Stomach (tissue), 9 donors: ENCODE measurements around the gene PTPRJ. TPM values are rescaled to one million over a fixed set of nuclear protein-coding genes. Genes with fewer than 3 reads are reported as not detected.

Experiments used
- DNase-seq, 2 donors: peaks; one replicate each; pipeline versions ENCODE4 v3.0.0 to v3.0.0-alpha.2; 2013 to 2019
- H3K27ac ChIP-seq, 5 donors: fragments of 200-600 bp in 4 of 5; sonication (generic) in 4 of 5; one replicate each; pipeline ENCODE4 v1.5.1; 2013 to 2019; ENCODE audit warnings: mild to moderate bottlenecking in 1 of 5, moderate library complexity in 1 of 5
- H3K27me3 ChIP-seq, 3 donors: fragments of 200-600 bp; sonication (generic); one replicate each; pipeline ENCODE4 v1.5.1; 2017 to 2019; ENCODE audit warnings: mixed run types in 1 of 3
- H3K36me3 ChIP-seq, 4 donors: fragments of 200-600 bp; sonication (generic); 1 replicate in 3 of 4; 2 replicates in 1 of 4; pipeline ENCODE4 v1.5.1; 2016 to 2019
- H3K4me1 ChIP-seq, 4 donors: fragments of 200-600 bp; sonication (generic); one replicate each; pipeline ENCODE4 v1.5.1; 2016 to 2019
- H3K4me3 ChIP-seq, 4 donors: fragments of 200-600 bp; sonication (generic) in 3 of 4; one replicate each; pipeline ENCODE4 v1.5.1; 2016 to 2019; ENCODE audit warnings: mild to moderate bottlenecking in 1 of 4
- H3K9me3 ChIP-seq, 4 donors: fragments of 200-600 bp; sonication (generic); one replicate each; pipeline ENCODE4 v1.5.1; 2016 to 2019
- CTCF ChIP-seq, 7 experiments: fragments of 450-650 bp in 4 of 7; fragments of 200-600 bp in 3 of 7; sonication (generic) in 3 of 7; IDR thresholded peaks; one replicate each; pipeline ENCODE4 v1.5.1; 2016 to 2019; ENCODE audit warnings: antibody characterized with exemption in 7 of 7, control low read depth in 2 of 7, mild to moderate bottlenecking in 1 of 7
- EP300 ChIP-seq: sonication (generic); formaldehyde crosslinking; IDR thresholded peaks from one replicate; pipeline ENCODE4 v1.6.1; 2017; ENCODE audit warnings: antibody characterized with exemption
- POLR2A ChIP-seq, 4 donors: fragments of 450-650 bp; IDR thresholded peaks; one replicate each; pipeline ENCODE4 v1.6.1; 2016; ENCODE audit warnings: antibody characterized with exemption in 4 of 4, control low read depth in 2 of 4, mild to moderate bottlenecking in 1 of 4, moderate library complexity in 1 of 4
- POLR2AphosphoS5 ChIP-seq, 3 donors: sonication (generic); formaldehyde crosslinking; IDR thresholded peaks; one replicate each; pipeline ENCODE4 v1.6.1; 2016; ENCODE audit warnings: antibody characterized with exemption in 3 of 3
- WGBS, 5 donors: extraction: QIAGEN DNeasy Blood & Tissue Kit in 3 of 5; methylation state at CpG; one replicate each; pipeline versions ENCODE4 v1.1.5 to v1.1.7; 2013 to 2018; 5-methylcytosine and 5-hydroxymethylcytosine counted together
- intact Hi-C: fragments of 100-400 bp; cut with DNase I; formaldehyde crosslinking; loops from one replicate; pipeline ENCODE4 v1.15.1; 2023; ENCODE audit warnings: low total_unique reads
- polyA plus RNA-seq, 3 donors: library from polyadenylated mRNA; stranded (reverse); fragments of 200-250 nt; gene quantifications; one replicate each; pipeline ENCODE4 v1.2.3, GENCODE V29; 2013
- total RNA-seq, 5 donors: library from RNA; depleted of rRNA; stranded (reverse); fragments of >200 nt; gene quantifications; one replicate each; pipeline versions ENCODE4 v1.1.0 to v1.2.3, GENCODE V29; 2014 to 2016
- donor health status: healthy with polysubstance abuse.
- donor health status: Bipolar disorder and iron deficiency.
- donor health status: healthy.

The PTPRJ gene
- total and polyA plus RNA-seq, 8 donors, result 2.6 to 351 (median 20.7) TPM

GRCh38 chr11:48024635-48025071, 44.3 kb downstream of the PTPRJ start:
- no peaks in the 10 kb centered on the region for H3K9me3 ChIP-seq
- WGBS, 5 donors, result 34 to 72% (median 48%) methylated on average over 5 of the region's 5 CpGs
- no peak for DNase-seq
- intact Hi-C loops, result no loop called here
- TF ChIP-seq POLR2A (IDR thresholded peaks at IDR 0.05), result no peak
- peaks cover 25 to 78% (median 52%) of the 10 kb centered on the region in 4 donors for H3K4me1 ChIP-seq
- no peaks in the 10 kb centered on the region for H3K36me3 ChIP-seq
- H3K4me3 ChIP-seq, result no peak overlapping the region
- peak overlapping the region in 4 of 5 donors; percentile 0 to 68 (median 34) for H3K27ac ChIP-seq
- no peaks in the 10 kb centered on the region for H3K27me3 ChIP-seq

DNA sequence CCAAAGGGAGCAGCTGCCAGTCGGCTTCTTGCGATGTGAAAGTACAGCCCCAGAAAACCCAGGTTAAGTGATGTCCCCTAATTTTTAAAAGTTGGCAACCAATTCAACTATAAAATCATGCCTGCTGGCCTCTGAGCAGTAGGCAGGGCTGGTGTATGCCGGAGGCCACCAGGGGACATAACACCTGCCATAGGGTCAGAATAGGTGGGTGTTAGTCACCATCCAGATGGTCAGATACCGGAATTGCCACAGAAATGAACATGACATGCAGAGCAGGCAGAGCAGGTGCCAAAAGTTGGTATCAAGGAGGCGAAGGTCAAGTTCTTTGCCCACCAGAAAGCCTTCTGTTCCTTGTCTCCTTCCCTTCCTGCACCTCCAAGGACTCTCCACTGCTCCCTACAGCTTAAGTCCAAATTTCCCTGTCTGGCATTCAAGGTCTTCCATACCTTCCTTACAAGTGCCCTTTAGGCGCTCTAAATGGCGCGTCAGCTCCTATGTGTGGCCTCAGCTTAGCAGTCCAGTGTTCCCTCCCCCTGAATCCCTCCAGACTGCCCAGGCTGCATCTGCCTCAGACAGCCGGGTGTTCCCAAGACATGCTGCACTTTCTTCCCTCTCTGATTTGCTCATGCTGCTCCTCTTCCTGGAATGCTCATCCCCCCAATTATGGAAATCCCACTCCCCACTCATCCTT, 45.1 kb downstream of the PTPRJ start:
- Histone ChIP-seq H3K9me3 (no peaks in the 10 kb centered on the region), H3K27ac (peak overlapping the region in 4 of 5 donors; percentile 0 to 68 (median 34)), H3K4me3 (no peak overlapping the region), H3K27me3 (no peaks in the 10 kb centered on the region), H3K4me1 (peaks cover 30 to 81% (median 58%) of the 10 kb centered on the region in 4 donors), H3K36me3 (no peaks in the 10 kb centered on the region)
- TF ChIP-seq CTCF (IDR thresholded peaks at IDR 0.05), result no peak
- no peak for TF ChIP-seq EP300
- TF ChIP-seq POLR2A (IDR thresholded peaks at IDR 0.05), result no peak
- TF ChIP-seq POLR2AphosphoS5 (IDR thresholded peaks at IDR 0.05), result no peak
- intact Hi-C loops, result no loop called here
- 73 to 88% (median 78%) methylated on average over 9 of the region's 9 CpGs for WGBS, 5 donors
- no peak for DNase-seq

GRCh38 chr11:48025984-48026340, 45.6 kb downstream of the PTPRJ start:
- DNase-seq, result no peak
- H3K4me3 ChIP-seq, result no peak overlapping the region
- peaks cover 28 to 81% (median 57%) of the 10 kb centered on the region in 4 donors for H3K4me1 ChIP-seq
- H3K27ac ChIP-seq, result peak overlapping the region in 3 of 5 donors; percentile 21 to 68 (median 48)
- no peaks in the 10 kb centered on the region for H3K36me3 ChIP-seq
- no peaks in the 10 kb centered on the region for H3K9me3 ChIP-seq
- intact Hi-C loops, result no loop called here
- TF ChIP-seq EP300 (no peak), POLR2A (IDR thresholded peaks at IDR 0.05) (no peak), POLR2AphosphoS5 (IDR thresholded peaks at IDR 0.05) (no peak), CTCF (IDR thresholded peaks at IDR 0.05) (no peak)
- H3K27me3 ChIP-seq, result no peaks in the 10 kb centered on the region
- WGBS, 5 donors, result 84 to 91% (median 88%) methylated on average over 3 of the region's 3 CpGs

DNA sequence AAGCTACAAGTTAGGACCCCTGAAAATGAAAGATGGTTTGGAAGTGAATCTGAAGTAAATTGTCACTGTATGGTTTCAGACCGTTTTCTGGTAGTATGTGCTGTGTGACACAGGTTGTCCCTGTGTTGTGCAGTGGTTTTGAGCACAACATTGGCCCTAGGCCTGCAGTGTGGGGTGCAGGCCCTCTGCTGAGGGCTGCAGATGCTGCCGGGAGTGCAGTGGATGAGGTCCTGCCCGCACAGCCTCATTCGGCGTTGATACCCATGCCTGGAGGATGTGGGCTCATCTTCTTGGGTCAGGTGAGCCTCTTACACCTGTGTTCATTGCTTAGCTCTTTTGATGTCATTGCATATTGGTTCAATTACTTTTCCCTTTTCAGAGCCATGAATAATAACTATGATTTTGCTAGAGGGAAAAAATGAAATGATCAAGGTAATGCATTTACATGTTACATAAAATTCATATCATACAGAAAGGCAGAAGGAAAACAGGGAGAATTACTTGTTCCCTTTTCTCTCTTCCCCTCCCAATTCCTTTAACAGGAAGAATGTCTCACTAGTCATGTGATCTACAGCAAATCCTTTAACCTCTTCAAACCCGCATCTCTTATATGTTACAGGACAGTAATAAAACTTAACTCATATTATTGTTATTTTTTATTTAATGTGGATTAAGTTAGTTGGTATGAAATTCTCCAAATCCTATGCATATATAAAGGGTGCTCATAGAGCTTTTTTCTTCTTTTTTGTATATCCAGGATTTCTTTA, 48.7 kb downstream of the PTPRJ start:
- 36 to 64% (median 43%) methylated on average over 4 to 6 of the region's 6 CpGs for WGBS, 5 donors
- intact Hi-C loops, result no loop called here
- DNase-seq, result no peak
- Histone ChIP-seq H3K4me3 (peak overlapping the region in 1 of 4 donors; percentile 16), H3K36me3 (no peaks in the 10 kb centered on the region), H3K27ac (peak overlapping the region; percentile 42 to 76 (median 69)), H3K9me3 (no peaks in the 10 kb centered on the region), H3K27me3 (no peaks in the 10 kb centered on the region), H3K4me1 (peaks cover 40 to 87% (median 71%) of the 10 kb centered on the region in 4 donors)
- no peak for TF ChIP-seq EP300
- TF ChIP-seq POLR2A (IDR thresholded peaks at IDR 0.05), result no peak
- no peak for TF ChIP-seq CTCF (IDR thresholded peaks at IDR 0.05)
- TF ChIP-seq POLR2AphosphoS5 (IDR thresholded peaks at IDR 0.05), result no peak
